ENCODE results near the gene PRKG1.

PRKG1 gene

DNA sequence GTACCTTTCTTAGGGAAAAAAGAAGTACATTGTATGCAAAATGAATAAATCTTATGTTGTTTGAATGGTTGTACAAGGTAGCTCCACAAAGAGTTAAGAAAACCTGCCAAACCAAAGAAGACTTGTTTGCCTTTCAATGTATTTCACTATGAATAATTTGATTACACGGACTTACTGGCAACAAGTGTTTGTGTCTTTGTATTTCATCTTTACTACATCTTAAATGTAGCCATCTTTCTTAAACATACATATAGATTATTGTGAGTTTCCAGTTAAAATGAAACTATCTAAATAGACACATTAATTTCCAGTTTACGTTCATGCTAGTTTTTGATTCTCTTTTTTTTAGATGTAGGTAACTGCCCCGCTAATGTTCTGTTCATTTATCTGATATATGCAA is 2.8 kb downstream of the PRKG1 start:
- no peak for DNase-seq

DNA sequence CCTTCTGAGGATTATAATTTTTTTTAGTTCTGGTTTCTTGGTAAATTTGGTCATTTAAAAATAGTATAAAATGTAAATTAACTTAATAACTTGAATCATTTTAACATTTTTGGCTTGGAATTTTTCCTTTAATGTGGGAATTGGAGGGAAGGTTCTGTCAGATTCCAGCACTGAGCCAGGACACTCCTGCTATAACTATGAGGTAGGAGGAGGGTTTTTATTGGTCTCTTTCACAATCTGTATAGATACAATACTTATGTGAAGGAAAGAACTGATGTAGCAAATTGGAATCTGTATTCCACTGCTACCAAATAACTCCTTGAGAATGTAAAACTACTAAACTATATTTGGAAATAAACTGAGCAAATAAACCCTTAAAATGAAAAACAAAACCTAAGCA is 3.2 kb downstream of the PRKG1 start:
- DNase-seq = no peak

DNA sequence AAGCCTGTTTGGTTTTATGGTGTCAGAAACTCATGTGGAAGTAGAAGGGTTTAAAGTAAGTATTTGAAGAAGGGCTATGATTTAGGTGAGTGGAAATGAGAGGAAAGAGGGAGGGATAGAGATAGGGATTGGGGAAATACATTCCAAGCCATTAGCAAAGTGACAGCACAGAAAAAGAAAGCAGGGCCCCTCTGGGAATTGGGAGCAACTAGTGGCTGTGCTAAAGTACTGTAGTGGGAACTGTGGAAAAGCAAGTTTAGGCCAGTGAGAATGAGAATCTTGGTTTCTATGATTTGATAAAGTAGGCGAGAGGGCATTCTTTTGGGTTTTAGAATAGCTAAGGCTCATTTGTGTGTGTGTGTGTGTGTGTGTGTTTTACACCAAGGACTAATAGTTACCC is 5.0 kb downstream of the PRKG1 start:
- no peak for DNase-seq

DNA sequence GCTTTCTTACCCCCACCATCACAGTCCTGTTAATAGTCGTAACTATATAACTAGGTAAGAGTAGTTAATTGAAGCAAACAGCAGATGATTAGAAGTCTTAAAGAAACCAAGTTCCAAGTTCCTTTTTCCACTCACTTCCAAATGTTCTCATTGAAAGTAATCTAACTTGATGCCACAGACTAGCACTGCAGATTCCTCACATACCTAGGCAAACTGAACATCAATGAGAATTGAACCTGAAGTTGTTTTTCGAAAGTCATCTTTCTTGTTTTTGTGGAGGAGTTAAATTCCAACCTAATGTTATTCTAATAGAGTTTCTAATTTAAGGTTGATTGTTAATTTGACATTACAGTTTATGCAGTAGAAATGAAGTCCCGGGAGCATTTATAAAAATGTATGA is 5.5 kb downstream of the PRKG1 start:
- no peak for DNase-seq

DNA sequence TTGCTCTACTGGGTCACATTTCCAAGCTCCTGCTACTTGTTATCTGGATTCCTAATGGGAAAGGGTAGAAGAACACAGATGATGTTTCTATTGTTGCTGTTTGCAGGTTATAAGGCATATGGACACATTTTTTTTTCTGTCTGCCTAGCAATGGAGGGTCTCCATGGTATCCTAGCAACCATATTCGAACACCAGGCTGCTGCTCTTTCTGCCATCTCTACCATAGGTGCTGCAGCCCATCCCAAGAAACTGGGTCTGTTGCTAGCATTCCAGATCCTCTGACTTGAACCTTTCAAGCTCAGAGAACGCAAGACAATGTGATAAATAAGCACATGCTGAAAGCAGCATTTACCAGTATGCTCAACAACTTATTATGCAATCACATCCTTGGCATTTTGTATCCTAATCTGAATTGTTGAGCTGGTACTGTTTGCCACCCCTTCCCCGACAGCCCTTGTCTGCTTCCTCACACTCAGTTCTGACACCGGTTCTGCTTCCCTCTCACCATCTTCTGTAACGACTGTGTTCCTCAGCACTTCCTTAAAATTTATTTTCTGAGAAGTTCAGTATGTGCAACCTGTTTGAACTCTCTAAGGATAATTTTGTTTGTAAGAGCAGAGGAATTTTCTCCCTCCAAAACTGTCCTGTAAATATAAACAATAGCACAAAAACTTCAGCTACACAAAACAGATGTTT is 6.2 kb downstream of the PRKG1 start:
- DNase-seq = no peak

DNA sequence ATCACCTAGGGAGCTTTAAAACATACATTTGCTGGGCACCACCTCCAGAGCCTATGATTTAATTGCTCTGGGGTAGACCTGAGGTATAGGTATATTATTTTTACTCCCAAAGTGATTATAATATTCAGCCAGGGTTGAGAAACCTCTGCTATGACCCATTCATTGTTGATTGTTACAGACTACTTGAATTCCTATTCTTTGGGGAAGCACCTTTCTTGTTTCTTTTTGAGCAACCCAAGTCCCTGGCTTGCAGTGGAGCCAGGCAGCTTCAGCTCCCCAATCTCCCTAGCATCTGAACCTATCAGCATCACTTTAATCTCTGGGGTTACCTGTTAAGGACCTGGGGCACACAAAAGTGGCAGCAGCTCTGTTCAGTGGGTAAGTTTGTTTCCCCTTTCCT is 8.6 kb downstream of the PRKG1 start:
- DNase-seq = no peak

DNA sequence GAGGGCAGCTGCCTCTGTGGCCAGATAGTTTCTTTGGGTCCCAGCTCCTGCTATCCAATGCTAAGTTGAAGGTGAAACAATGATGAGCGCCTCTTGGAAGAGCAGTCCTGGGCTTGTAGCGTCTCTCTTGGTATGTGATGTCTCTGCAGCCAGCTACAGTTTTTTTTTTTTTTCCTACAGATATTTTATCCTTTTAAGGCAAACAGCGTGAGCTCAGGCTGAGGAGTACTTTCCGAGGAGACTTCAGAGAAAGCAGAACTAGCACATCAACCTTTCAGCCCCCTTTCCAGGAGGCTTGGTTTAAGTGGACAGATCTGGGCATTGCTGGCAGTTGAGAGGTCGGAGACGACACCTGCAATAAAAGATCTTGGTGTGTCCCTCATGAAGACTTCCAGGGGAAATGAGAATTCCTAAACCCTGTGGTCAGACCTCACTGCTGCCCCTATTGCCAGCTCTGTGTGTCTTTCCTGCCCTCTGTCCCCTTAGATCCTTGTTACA is 9.1 kb downstream of the PRKG1 start:
- no peak for DNase-seq

DNA sequence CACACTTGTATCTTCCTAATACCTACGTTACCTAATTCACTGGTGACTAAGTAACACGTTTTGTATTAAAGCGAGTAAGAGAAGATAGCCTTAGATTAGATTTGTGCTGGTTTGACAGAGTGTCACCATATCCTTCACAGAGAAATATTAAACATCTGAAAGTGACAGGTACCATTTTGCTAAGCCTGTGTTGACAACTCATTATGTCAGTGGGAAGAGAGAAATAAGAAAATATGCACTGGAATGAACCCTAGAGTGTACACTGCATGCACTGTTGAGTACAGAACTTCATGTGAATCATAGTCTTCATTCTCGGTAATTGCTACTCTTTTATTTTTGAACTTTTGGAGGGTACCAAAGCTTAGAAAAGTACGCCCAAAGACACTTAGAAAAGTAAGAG is 10.9 kb downstream of the PRKG1 start:
- DNase-seq = no peak

DNA sequence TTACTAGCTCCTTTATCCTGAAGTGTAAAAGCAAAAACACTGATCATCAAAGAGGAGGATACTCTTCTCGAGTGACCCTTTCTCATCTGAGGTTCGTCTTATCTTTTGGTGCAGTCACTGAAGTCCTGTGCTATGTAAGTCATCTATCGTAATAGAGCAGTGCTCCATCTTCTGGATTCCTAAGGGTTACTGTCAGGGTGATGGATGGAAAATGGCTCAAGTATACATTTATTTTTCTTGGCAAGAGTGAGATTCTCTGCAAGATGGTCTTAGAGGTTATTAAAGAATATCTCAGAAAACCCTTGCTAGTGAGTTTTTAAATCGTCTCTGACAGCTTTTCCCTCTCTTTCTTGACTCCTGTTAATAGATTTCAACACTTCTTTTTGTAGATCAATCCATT is 12.4 kb downstream of the PRKG1 start:
- no peak for DNase-seq

DNA sequence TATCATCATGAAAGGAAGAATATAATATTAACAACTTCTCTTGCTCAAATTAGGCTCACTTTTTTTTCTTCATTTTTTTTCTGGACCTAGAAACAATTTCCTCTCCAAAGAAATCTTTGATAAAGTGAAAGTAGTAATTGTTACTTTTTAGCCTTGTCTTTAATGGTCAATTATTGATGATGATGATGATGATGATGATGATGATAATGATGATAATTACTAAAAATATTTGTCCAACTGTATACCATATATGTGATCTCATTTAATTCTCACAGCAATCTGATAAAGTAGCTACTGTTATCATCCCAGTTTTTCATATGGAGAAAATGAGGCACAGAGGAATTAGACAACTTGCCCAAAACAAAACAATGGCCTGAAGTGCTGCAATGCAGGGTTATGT is 12.8 kb downstream of the PRKG1 start:
- no peak for DNase-seq

DNA sequence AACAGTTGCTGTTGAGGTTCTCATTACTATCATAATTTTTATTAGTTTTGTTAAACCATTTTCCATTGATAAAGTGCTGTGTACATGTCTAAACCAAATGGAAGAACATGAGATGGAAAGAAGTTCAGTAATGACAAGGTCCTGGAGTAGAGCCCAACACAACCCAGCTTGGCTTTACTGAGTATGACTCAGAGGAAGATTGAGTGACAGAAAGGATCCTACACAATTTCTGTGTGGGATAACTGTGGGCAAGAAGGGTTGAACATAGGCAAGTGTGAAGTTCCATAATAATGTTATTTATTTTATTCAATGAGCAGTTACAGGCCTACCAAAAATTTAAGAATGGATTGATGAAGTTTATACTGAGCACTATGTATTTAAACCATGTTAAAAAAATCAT is 15.9 kb downstream of the PRKG1 start:
- no peak for DNase-seq

DNA sequence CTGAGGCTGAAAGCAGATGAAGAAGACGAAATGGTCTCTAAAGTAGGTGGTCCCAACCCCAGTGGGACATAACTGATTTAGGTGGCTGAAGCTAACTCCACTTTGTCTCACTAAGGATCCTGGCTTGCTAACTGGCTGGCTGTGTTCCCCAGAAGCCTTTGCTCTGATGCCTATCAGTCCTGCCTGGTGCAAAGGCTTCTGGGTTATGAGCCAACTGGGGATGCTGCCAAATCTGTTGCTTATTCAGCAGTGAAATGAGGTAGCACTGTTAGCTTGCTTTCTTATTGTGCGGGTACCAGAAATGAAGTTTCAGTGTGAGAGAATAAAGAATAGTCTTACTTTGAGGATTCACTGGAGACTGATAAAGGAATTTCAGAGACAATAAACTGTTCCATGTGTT is 18.1 kb downstream of the PRKG1 start:
- DNase-seq = no peak

DNA sequence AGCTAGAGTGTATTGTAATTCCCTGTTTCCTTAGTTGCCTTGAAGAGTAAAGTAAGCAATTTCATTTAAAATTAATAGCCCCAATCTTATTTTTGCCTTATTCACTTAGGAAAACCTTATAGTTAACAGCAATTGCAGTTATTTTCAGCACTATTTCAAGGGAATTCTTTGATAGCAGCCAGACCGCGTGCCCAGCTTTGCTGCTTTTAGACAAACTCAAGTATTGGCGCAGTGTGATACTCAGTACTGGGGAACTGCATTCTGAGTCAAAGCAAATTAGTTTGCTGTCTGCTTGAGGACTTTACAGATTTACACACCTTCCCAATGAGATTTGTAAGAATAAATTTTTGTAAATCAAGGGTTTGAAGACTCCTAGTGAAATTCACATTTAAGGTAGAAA is 21.2 kb downstream of the PRKG1 start:
- no peak for DNase-seq

DNA sequence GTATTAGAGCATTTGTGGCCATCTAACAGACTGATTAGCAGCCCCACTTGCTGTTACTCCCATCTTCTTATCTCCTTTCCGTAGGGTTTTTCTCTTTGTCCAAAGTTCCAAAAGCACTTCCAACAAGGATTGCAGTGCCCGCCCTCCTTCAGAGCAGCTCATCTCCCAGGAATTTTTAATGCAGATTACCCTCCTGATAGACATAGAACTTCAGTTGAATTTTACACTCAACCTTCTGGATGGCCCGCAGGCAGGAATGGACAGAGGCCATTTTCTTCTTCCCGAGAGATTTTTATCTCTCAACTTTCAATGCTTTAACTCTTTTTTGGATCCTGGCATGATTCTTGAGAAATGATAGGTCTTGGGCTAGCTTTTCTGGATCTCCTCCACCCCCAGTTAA is 23.3 kb downstream of the PRKG1 start:
- DNase-seq = no peak

DNA sequence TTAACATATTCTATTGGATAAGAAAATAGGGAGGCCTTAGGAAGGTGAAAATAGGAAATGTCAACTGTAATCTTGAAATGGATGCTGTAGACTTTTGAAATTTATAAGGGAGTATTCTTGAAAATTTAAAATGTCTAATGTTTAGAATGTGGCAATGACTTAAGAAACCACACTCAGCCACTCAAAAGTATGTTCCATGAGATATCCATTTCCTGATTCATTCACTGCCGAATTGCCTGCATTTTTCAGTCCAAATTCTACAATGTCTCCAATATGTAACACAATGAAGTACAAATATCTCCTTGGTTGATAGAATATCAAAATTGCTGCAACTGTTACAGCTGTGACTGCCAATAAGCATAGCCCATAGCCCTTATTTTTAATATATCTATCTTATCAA is 25.9 kb downstream of the PRKG1 start:
- no peak for DNase-seq

DNA sequence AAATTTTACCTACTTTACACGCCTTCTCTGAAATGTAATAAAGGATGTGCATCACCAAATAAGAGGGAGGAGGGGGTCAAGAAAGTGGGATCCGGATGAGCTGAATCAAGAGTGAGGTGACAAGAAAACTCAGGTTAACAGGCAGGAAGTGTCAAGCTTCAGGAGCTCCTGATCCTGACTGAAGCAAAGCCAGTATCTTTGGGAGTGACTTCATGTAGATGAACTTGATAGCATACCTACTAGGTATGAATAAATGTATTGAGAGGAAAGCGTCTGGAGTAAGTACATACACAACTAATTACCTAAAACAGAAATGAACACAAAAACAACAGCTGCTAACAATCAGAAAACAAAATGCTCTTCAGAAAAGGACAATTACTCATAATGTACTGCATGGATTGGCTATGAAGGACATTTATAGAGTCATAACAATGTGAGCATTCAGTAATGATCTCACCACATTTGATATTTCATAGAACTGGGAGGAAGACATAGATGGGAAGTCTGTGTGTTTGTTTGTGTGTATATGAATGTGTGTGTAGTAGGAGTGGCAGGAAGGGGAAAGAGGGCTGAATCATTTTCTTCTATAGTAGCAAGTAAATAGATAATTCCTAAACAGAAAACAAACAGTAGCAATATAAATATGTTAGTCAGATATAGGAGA is 29.4 kb downstream of the PRKG1 start:
- DNase-seq = no peak

DNA sequence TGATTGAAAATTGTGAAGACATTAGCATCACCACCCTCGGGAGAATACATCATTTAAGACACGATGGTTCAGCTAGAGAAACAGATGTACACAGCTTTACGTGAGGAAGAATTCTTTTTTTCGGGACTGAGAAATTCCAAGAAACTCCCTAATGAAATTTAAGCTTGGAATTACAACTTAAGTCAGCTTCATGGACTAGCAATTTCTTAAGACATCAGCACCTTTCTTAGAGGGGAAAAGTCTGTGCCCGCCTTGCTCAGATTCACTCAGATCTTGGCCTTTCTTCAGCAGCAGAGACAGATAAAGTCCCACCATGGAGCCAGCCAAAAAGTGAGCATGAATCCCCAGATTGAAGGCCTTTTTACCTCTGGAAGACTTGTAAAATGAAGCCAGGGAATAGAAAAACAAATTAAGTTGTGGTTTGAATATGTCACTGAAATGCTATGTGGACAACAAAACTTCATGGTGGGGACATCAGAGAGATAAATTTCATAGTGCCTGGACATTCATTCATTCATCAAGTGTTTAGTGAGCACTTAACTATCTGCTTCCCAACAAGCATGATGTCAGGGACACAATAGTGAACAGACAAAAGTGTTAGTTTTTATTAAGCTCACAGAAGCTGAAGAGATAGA is 32.1 kb downstream of the PRKG1 start:
- no peak for DNase-seq

DNA sequence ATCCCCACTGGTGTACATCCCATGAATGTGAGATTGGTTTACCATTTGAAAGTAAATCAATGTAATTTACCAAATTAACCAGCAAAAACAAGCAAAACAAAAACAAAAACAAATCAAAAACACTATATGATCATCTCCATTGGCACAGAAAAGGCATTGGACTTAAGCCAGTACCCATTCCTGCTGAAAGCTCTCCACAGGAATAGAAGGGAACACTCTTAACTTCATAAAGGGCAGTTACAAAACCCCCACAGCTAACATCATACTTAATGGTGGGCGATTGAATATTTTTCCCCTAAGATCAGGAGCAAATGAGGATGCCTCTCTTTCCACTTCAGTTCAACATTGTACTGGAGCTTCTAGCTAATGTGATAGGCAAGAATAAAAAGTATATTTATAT is 34.1 kb downstream of the PRKG1 start:
- no peak for DNase-seq

DNA sequence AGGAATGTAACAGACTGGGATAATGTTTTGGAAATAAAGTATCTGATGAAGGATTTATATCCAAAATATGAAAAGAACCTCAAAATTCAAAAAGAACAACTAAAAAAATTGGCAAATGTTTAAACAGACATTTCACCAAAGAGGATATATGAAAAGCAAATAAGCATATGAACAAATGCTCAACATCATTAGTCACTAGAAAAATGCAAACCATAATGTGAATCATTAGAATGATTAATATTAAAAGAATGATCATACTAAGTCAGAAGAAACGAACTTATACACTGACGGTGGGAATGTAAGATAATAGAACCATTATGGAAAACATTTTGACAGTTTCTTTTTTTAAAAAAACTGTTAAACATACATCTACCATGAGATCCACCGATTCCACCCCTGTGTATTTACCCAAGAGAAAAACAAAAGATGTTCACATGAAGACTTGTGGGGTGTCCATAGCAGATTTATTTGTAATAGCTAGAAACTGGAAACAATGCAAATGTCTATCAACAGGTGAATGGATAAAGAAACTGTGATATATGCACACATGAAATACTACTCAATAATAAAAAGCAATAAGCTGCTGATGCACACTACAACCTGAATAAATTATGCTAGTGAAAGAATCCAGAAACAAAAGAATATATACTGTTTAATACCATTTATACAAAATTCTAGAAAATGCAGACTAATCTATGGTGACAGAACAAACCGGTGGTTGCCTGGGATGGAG is 35.7 kb downstream of the PRKG1 start:
- no peak for DNase-seq

DNA sequence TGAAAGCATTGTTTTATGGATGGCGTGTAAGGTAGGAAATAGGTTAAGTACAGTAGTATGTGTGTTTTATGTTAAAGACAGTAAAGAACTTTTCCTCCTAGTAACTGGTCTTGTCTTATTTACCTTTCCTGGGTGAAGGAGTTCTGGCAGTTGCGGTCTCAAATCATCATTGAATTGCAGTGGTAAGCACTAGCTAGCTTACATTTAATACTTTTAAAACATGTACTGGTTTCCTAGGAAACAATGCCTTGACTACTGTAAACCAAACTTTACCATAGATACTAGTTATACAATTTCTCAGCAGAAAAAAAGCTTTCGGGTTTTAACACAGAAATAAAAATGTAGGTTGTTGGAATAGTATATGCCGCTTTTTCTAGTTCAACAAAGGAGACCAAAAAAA is 37.7 kb downstream of the PRKG1 start:
- no peak for DNase-seq

DNA sequence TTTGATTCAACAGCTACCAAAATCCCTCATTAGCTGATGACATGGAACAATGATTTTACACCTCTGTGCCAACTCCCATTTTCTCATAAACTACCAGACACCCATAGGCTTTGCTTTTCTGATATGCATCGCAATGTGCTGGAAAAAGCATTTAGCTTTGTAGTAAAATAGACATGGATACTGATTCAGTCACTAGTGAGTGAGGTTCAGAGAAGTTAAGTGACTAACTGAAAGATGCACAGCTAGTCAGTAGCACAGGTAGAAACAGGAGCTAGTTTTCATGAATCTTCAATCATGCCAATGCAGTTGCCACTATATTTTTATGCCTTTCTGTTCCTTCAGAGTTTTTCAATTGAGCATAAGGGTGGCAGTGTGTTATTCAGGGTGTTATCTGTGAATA is 38.7 kb downstream of the PRKG1 start:
- no peak for DNase-seq

DNA sequence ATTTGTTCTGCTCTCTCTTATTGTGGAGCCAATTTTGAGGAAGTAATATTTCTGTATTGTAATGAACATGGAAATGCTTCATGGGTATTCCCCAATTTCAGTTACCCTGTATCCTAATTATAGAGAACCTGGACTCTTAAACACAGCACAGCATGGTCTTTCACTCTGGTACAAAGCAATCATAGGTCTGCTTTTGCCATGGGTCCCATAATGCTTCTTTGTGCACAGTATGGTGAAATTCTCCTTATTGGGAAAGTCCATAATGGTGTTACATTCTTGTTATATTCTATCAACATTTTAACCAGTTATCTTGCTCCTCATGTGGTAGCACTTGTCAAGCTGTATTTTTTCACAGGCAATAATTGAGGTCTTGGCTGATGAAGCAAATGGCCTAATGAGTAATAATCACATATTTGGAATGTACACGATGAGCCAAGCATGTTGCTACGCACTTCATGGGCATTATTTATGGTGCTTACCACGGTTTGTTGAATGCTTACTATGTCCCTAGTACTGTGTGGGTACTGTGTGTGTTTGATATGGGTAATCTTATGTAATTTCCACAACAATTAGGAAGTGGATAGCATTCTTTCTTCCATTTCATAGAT is 42.9 kb downstream of the PRKG1 start:
- no peak for DNase-seq

DNA sequence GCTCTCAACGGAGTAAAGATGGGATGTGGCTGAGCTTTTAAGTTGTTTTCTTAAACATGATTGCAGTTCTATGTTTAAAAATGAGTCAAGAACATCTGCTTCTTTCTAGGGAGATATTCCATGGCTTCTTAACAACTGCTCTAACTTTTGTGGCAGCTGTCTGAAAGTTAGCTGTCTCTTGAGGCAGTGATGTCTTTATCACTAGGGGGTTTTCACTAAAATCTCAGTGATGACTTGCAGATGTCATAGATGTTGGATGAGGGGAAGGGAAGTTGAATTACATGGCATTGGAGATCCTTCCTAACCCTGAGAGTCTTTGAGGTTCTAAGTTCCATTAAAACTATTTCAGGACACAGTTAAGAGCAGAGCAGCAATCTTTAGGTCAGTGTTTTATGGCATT is 43.5 kb downstream of the PRKG1 start:
- DNase-seq = no peak

Data from inflammatory macrophage treated with lipopolysaccharide for 1 hour (primary cell).